Adrenal gland (tissue), 12 donors: Measurements from ENCODE around the gene TNNT2. TPM values are rescaled to one million over a fixed set of nuclear protein-coding genes. Genes with fewer than 3 reads are reported as not detected.

Experiments
- DNase-seq, 7 donors: peaks; one replicate each; pipeline ENCODE4 v3.0.0-alpha.2; 2019 to 2020
- H3K27ac ChIP-seq, 5 donors: fragments of 200-600 bp; sonication (generic) in 4 of 5; 1 replicate in 3 of 5; 2 replicates in 2 of 5; pipeline versions ENCODE4 v1.5.1 to v1.8.0; 2016 to 2020; ENCODE audit warnings: mild to moderate bottlenecking in 1 of 5
- H3K27me3 ChIP-seq: fragments of 200-600 bp; 2 replicates; pipeline ENCODE4 v1.8.0; 2021
- H3K36me3 ChIP-seq, 2 donors: fragments of 200-600 bp; replicated peaks in 1 of 2; 1 replicate in 1 of 2; 2 replicates in 1 of 2; pipeline versions ENCODE4 v1.5.1 to v1.8.0; 2018 to 2022
- H3K4me1 ChIP-seq, 2 donors: fragments of 200-600 bp; replicated peaks in 1 of 2; 1 replicate in 1 of 2; 2 replicates in 1 of 2; pipeline versions ENCODE4 v1.5.1 to v1.8.0; 2018 to 2021
- H3K4me3 ChIP-seq, 4 donors: fragments of 200-600 bp; sonication (generic) in 3 of 4; one replicate each; pipeline ENCODE4 v1.5.1; 2016 to 2018
- H3K9me3 ChIP-seq, 3 donors: fragments of 200-600 bp; sonication (generic) in 1 of 3; replicated peaks in 1 of 3; 1 replicate in 2 of 3; 2 replicates in 1 of 3; pipeline versions ENCODE4 v1.5.1 to v1.8.0; 2016 to 2021
- CTCF ChIP-seq, 6 experiments: fragments of 450-650 bp in 4 of 6; fragments of 200-600 bp in 2 of 6; sonication (generic) in 1 of 6; IDR thresholded peaks; 1 replicate in 5 of 6; 2 replicates in 1 of 6; pipeline versions ENCODE4 v1.5.1 to v1.8.0; 2016 to 2021; ENCODE audit warnings: antibody characterized with exemption in 6 of 6, mild to moderate bottlenecking in 2 of 6, moderate library complexity in 1 of 6
- POLR2A ChIP-seq, 2 donors: fragments of 450-650 bp; IDR thresholded peaks; one replicate each; pipeline ENCODE4 v1.6.1; 2017; ENCODE audit warnings: antibody characterized with exemption in 2 of 2, mild to moderate bottlenecking in 2 of 2, moderate library complexity in 1 of 2
- WGBS, 4 donors: extraction: QIAGEN DNeasy Blood & Tissue Kit in 2 of 4; methylation state at CpG; one replicate each; pipeline versions ENCODE4 v1.1.5 to v1.1.7; 2013 to 2017; 5-methylcytosine and 5-hydroxymethylcytosine counted together
- intact Hi-C, 2 donors: fragments of 100-400 bp; cut with DNase I; formaldehyde crosslinking; loops; one replicate each; pipeline versions ENCODE4 v1.14.1 to v1.15.0; 2022 to 2023
- polyA plus RNA-seq, 3 donors: library from polyadenylated mRNA; stranded (reverse); fragments of 200-250 nt in 2 of 3; fragments of 350-450 nt in 1 of 3; fragmentation: Illumina TruSeq in 1 of 3; extraction: RNeasy Lipid Tissue Mini Kit (QIAGEN cat#74804) in 1 of 3; gene quantifications; one replicate each; pipeline ENCODE4 v1.2.3, GENCODE V29; 2013 to 2014
- total RNA-seq, 9 donors: library from RNA; depleted of rRNA in 4 of 9; stranded (reverse); fragments of >200 nt in 4 of 9; fragments of 120-200 nt in 1 of 9; fragmentation: NEBNext Ultra II Directional in 1 of 9; extraction: Animal tissue kit (Norgen Biotek cat#: 25700) in 1 of 9; gene quantifications; one replicate each; pipeline versions ENCODE4 v1.1.0 to v1.2.4, GENCODE V29; 2013 to 2023
- donor health status: healthy with polysubstance abuse.
- donor health status: Bipolar disorder and iron deficiency.
- donor health status: DM: yes; HTN: yes; CAD: no.
- donor health status: DM: no; HTN: no; CAD: no.
- donor health status: DM: no; HTN: no; CAD: no.
- donor health status: DM: yes; HTN: yes; CAD: no.

TNNT2 gene
- total and polyA plus RNA-seq, 12 donors: 0.39 to 37.3 (median 3.8) TPM; not detected in 2

DNA sequence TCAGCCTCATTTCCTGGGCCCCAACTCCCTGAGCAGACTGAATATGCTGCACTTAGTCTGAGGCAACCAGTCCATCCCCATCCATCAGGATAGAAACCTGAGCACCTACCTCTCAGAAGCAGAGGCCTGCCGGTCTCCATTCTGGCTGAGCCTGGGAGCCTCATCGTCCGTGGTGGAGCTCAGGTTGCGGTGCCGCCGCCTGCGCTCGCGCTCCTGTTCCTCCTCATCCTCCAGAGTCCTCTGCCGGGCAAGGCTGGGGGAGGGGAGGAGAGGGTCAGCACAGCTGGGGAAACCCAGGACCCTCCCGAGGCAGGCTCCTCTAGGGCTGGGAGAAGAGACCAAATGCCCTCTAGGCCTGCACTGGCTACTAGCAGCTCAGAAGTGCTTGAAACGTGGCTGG lies 11.6 kb upstream of the TNNT2 start:
- 81 to 91% (median 83%) methylated on average over 10 to 12 of the region's 12 CpGs; no CpG with 5 or more reads in 1 of the 4 donors for WGBS, 4 donors
- Histone ChIP-seq H3K27me3 (no peaks in the 10 kb centered on the region), H3K36me3 (no peaks in the 10 kb centered on the region)

GRCh38 chr1:201386208-201386607 lies 8.7 kb upstream of the TNNT2 start:
- Histone ChIP-seq H3K36me3 (no peaks in the 10 kb centered on the region), H3K9me3 (no peaks in the 10 kb centered on the region), H3K4me3 (no peak overlapping the region), H3K4me1 (no peaks in the 10 kb centered on the region), H3K27me3 (no peaks in the 10 kb centered on the region), H3K27ac (no peak overlapping the region)
- intact Hi-C loops: no loop called here
- 72 to 84% (median 81%) methylated on average over 4 to 8 of the region's 8 CpGs for WGBS, 4 donors
- no peak for DNase-seq
- no peak for TF ChIP-seq POLR2A (IDR thresholded peaks at IDR 0.05)
- no peak for TF ChIP-seq CTCF (IDR thresholded peaks at IDR 0.05)

More for the DNA sequence above, 11.6 kb upstream of the TNNT2 start:
- Histone ChIP-seq H3K27ac (no peak overlapping the region), H3K4me1 (no peaks in the 10 kb centered on the region), H3K9me3 (no peaks in the 10 kb centered on the region), H3K4me3 (no peak overlapping the region)
- TF ChIP-seq POLR2A (IDR thresholded peaks at IDR 0.05) (no peak), CTCF (IDR thresholded peaks at IDR 0.05) (no peak)
- no peak for DNase-seq
- intact Hi-C loops: no loop called here

DNA sequence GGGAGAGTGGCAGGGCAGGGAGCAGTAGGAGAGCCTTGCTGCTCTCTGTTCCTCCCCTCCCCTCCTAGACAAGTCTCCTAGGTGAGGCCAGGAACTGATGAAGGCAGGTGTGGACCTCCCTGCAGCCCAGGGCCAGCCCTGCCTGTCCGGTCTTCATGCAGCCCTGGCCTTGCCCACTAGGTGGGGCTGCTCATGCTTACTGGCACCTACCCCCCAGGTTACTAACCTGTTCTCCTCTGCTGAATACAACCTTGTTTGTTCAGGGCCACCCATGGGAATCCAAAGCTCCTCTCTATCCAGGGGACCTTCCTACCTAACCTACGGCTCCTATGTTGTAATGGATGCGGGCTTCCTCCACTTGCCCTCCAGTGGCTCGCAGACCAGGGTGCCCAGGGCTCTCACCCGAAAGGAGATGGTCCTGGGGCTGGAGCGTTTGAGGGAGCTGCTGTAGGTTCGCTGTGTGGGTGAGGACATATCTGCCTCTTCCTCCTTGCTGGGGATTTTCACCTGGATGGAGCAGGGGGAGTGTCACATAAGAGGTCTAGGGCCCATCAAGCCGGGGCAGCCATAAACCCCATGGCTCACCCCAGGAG lies 7.9 kb upstream of the TNNT2 start:
- no peak for TF ChIP-seq POLR2A (IDR thresholded peaks at IDR 0.05)
- TF ChIP-seq CTCF (IDR thresholded peaks at IDR 0.05): peak; percentile 34 to 63 (median 53)
- no peaks in the 10 kb centered on the region for H3K9me3 ChIP-seq
- H3K36me3 ChIP-seq: no peaks in the 10 kb centered on the region
- 11 to 78% (median 68%) methylated on average over 1 to 8 of the region's 8 CpGs for WGBS, 4 donors
- no peak overlapping the region for H3K4me3 ChIP-seq
- H3K4me1 ChIP-seq: no peaks in the 10 kb centered on the region
- no peak overlapping the region for H3K27ac ChIP-seq
- intact Hi-C loops: no loop called here
- no peaks in the 10 kb centered on the region for H3K27me3 ChIP-seq
- peak in 6 of 7 donors; percentile 50 to 72 (median 58) for DNase-seq

- WGBS, 4 donors: 53 to 68% (median 64%) methylated on average over 3 to 4 of the region's 4 CpGs
Measured at GRCh38 chr1:201384406-201384782, 6.9 kb upstream of the TNNT2 start.

More at GRCh38 chr1:201384406-201384782, 6.9 kb upstream of the TNNT2 start:
- no peak for DNase-seq
- Histone ChIP-seq H3K4me1 (no peaks in the 10 kb centered on the region), H3K36me3 (no peaks in the 10 kb centered on the region), H3K9me3 (no peaks in the 10 kb centered on the region), H3K27ac (no peak overlapping the region), H3K27me3 (no peaks in the 10 kb centered on the region), H3K4me3 (no peak overlapping the region)
- TF ChIP-seq CTCF (IDR thresholded peaks at IDR 0.05) (no peak), POLR2A (IDR thresholded peaks at IDR 0.05) (no peak)
- intact Hi-C loops: no loop called here
